Retinal pigment epithelial cell (primary cell): ENCODE data around the gene KRT35.

ENCODE experiments used
- DNase-seq: peaks from one replicate; pipeline ENCODE4 v3.0.0-alpha.2; 2010; ENCODE audit warnings: low read depth
- H3K4me3 ChIP-seq: 2 replicates; pipeline ENCODE4 v1.5.1; 2011; ENCODE audit warnings: mild to moderate bottlenecking, low read length, control low read depth, moderate library complexity
- TF ChIP-seq, protein P1 (sequence below): conservative IDR thresholded peaks from 2 replicates; pipeline ENCODE4 v1.5.1; 2011; ENCODE audit warnings: low read depth, low read length, control low read depth, inconsistent platforms

The KRT35 gene

DNA sequence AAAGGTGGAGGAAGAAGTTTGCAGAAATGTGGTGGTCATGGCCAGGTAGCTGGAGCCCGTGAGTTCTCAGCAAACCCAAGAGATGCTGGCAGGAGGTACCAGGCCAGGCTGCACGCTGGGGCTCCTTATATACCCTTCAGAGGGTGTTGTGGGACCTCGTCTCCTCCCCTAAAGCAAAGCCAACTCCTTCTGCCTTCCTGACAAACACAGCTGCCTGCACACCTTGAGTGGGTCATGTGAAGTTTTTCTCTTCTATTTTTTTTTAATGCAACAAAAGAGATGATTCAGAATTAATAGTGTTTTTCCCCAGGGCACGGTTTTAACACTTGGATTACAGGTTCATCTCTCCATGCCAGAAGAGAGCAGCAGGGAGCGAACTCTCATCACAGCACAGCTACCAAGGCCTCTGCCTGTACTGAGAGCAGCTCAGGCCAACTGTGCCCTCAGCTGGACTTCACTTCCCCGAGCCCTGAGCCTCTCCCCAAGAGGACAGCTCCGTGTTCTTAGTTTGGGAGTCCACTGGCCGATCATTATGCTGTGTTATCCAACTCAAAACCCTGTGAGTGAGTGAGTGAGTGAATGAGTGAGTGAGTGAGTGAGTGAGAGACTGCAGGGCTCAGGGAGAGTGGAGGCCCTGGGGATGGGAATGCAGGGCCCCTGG is 38.0 kb upstream of the KRT35 start, which contains the start of gene KRT15:
KRT15 (minus strand) TSS at position 102 of the 661 bp plus-strand sequence; CDS start at position 39, 63 bp downstream.
- no peak within 1 kb of the TSS for H3K4me3 ChIP-seq
- TF ChIP-seq, protein P1, sequence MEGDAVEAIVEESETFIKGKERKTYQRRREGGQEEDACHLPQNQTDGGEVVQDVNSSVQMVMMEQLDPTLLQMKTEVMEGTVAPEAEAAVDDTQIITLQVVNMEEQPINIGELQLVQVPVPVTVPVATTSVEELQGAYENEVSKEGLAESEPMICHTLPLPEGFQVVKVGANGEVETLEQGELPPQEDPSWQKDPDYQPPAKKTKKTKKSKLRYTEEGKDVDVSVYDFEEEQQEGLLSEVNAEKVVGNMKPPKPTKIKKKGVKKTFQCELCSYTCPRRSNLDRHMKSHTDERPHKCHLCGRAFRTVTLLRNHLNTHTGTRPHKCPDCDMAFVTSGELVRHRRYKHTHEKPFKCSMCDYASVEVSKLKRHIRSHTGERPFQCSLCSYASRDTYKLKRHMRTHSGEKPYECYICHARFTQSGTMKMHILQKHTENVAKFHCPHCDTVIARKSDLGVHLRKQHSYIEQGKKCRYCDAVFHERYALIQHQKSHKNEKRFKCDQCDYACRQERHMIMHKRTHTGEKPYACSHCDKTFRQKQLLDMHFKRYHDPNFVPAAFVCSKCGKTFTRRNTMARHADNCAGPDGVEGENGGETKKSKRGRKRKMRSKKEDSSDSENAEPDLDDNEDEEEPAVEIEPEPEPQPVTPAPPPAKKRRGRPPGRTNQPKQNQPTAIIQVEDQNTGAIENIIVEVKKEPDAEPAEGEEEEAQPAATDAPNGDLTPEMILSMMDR = peak; percentile 17
- DNase-seq = no peak

DNA sequence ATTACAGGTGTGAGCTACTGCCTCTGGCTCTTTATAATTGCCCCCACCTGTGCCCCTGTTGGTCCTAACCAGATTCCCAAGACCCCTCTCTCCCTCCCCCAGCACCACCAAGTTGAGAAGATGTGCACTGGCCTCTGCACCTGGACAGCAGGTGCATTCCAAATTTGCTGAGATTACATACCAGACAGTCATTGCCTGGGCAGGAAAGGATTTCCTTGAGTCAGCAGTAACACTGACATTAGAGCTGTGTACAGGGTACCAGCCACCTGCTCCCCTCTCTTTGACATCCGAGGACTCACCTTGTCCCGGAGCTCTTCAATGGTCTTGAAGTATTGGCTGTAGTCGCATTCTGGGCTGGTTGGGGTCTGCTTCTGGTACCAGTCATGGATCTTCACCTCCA is 37.1 kb upstream of the KRT35 start:
- DNase-seq = no peak
- TF ChIP-seq, protein P1 = no peak
- H3K4me3 ChIP-seq = no peak overlapping the region

DNA sequence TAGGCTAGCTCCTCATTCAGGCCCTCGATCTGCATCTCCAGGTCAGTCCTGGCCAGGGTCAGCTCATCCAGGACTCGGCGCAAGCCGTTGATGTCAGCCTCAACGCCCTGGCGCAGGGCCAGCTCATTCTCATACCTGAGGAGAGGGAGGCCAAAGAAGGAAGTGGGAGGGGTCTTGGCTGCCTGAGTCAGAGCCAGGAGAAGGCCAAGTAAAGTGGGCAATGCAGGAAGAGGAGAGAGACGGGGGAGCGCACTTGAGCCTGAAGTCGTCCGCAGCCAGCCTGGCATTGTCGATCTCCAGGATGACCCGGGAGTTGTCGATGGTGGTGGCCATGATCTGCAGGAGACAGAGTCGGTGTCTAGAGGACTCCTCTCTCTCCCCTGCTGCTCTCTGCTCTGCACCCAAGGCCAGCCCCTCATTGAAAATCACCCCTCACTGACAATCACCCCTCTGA is 35.9 kb upstream of the KRT35 start:
- no peak for DNase-seq
- H3K4me3 ChIP-seq = no peak overlapping the region
- TF ChIP-seq, protein P1 = no peak

DNA sequence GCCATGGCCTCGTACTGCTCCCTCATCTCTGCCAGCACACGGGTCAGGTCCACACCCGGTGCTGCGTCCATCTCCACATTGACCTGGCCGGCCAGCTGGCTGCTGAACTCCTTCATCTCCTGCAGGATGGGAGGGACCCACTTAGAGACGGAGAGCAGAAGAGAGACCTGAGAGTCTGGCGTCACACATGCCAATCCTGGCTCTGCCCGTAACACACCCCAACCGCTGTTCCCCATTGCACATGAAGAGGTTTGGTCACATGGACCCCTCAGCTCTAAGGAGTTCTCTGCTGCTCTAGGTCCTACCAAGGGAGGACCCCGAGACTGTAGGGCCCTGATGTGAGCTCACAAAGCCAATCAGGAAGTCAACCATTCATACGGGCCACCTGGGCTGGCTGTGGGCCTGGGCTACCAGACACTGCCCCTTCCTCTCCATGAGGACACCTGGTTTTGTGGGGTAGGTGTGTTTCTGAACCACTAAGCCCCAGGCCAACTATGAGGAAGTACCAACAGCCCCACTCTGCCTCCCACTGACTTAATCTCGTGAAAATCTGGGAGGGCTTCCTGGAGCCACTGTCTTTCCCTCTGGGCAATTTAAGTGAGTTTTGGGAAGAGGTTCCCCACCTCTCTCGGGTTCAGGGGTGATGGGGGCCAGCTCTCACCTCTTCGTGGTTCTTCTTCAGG is 35.3 kb upstream of the KRT35 start:
- no peak for DNase-seq
- TF ChIP-seq, protein P1 = no peak
- H3K4me3 ChIP-seq = no peak overlapping the region

DNA sequence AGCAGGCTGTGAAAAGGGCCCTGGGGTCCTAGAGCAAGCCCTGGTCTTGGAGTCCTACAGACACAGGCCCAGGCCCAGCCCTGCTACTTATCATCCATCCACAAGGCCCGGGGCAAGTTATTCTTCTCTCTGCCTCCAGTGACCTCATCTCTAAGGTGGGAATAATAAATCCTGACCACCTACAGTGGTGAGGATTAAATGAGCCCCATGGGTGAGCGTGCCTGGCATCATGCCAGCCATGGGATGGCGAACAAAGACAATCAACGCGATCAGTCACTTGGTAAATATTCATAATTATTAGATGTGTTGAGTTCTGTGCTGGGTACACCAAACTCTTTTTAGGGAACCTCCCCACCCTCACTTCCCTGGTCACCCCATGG is 32.2 kb upstream of the KRT35 start:
- H3K4me3 ChIP-seq = no peak overlapping the region
- DNase-seq = no peak
- TF ChIP-seq, protein P1 = no peak

DNA sequence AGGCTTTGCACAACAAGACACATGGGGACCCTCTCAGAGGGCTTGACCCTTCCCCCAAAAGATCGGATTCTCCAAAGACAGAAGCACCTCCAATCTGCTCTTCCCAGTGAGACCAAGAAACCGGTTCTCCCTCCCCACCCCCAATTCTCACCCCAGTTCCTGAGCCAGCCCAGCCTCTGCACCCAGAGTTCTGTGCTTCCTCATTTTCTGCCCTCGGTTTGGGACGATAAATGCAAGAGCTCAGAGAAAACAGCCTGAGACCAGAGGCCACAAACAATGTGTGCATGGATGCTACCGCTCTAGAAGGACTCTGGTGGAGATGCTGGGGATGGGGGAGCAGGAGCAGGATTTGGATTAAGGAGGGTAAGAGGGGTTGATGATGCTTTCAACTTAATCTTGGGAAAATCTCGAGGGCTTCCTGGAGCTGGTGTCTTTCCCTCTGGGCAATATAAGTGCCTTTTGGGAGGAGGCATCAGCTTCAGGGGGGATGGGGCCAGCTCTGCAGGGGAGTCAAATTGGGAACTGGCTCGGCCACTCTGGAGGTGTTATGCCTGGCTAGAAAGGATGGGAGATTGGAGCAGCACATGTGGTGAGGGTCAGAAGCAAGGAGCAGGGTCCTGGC is 31.7 kb upstream of the KRT35 start:
- no peak for DNase-seq
- TF ChIP-seq, protein P1 = no peak
- H3K4me3 ChIP-seq = no peak overlapping the region
